Fibroblast of skin of right biceps (primary cell): ENCODE measurements around the gene ANKFN1.
A peak's percentile ranks its signal among the peaks of the same experiment; 100 is the strongest.

ENCODE experiments used
- DNase-seq: peaks from one replicate; pipeline ENCODE4 v3.0.0-alpha.2; 2013

Gene ANKFN1

GRCh38 chr17:56152874-56153602 is at the start of gene ANKFN1:
Gene ANKFN1 (plus strand): TSS chr17:56153475. CDS start chr17:56212668, 59,193 bp downstream.
- DNase-seq: no peak

GRCh38 chr17:56108811-56109284 is 44.4 kb upstream of the ANKFN1 start:
- DNase-seq: no peak

GRCh38 chr17:56109836-56110235 is 43.4 kb upstream of the ANKFN1 start:
- DNase-seq: no peak

- DNase-seq: no peak
These were observed 42.7 kb upstream of the ANKFN1 start for GRCh38 chr17:56110463-56111135.

- DNase-seq: peak; percentile 87
These were observed 41.4 kb upstream of the ANKFN1 start for GRCh38 chr17:56111706-56112485.

- DNase-seq: no peak
These were observed 39.8 kb upstream of the ANKFN1 start for GRCh38 chr17:56113486-56113885.

- DNase-seq: no peak
These were observed 38.8 kb upstream of the ANKFN1 start for GRCh38 chr17:56114469-56114868.

GRCh38 chr17:56119191-56119590 is 34.1 kb upstream of the ANKFN1 start:
- DNase-seq: peak; percentile 22

- peak; percentile 67 for DNase-seq
These were observed 33.3 kb upstream of the ANKFN1 start for GRCh38 chr17:56119936-56120335.

GRCh38 chr17:56121191-56122051 is 31.9 kb upstream of the ANKFN1 start:
- peak; percentile 22 for DNase-seq

GRCh38 chr17:56125830-56126819 is 27.1 kb upstream of the ANKFN1 start:
- DNase-seq: peak; percentile 95

GRCh38 chr17:56130026-56130425 is 23.2 kb upstream of the ANKFN1 start:
- DNase-seq: no peak

- no peak for DNase-seq
These were observed 22.6 kb upstream of the ANKFN1 start for GRCh38 chr17:56130631-56131030.

GRCh38 chr17:56131431-56131830 is 21.8 kb upstream of the ANKFN1 start:
- DNase-seq: no peak

GRCh38 chr17:56136301-56136700 is 17.0 kb upstream of the ANKFN1 start:
- DNase-seq: no peak

- peak; percentile 94 for DNase-seq
These were observed 12.0 kb upstream of the ANKFN1 start for GRCh38 chr17:56141046-56141839.

GRCh38 chr17:56142325-56142724 is 10.9 kb upstream of the ANKFN1 start:
- DNase-seq: peak; percentile 97

- peak; percentile 37 for DNase-seq
These were observed 10.5 kb upstream of the ANKFN1 start for GRCh38 chr17:56142781-56143180.

- no peak for DNase-seq
These were observed 9.1 kb upstream of the ANKFN1 start for GRCh38 chr17:56144223-56144622.

GRCh38 chr17:56146534-56146933 is 6.7 kb upstream of the ANKFN1 start:
- no peak for DNase-seq
